ENCODE measurements around the gene WTAP. TPM values are rescaled to one million over a fixed set of nuclear protein-coding genes. Genes with fewer than 3 reads are reported as not detected.

Gene WTAP
- total and polyA plus RNA-seq, 12 donors: 56.8 to 162 (median 98.5) TPM

- Histone ChIP-seq H3K27me3 (no peaks in the 10 kb centered on the region), H3K4me3 (no peak overlapping the region), H3K27ac (peak overlapping the region in 4 of 5 donors; percentile 90 to 97 (median 92)), H3K36me3 (replicated peaks in 1 of 2) (no peaks in the 10 kb centered on the region), H3K9me3 (replicated peaks in 1 of 3) (no peaks in the 10 kb centered on the region), H3K4me1 (replicated peaks in 1 of 2) (peaks cover 7 to 27% of the 10 kb centered on the region in 2 donors)
- WGBS, 4 donors: 72 to 83% (median 75%) methylated on average over 3 of the region's 3 CpGs
- peak in 1 of 7 donors; percentile 45 for DNase-seq
- no peak for TF ChIP-seq POLR2A (IDR thresholded peaks at IDR 0.05)
- no peak for TF ChIP-seq CTCF (IDR thresholded peaks at IDR 0.05)
- intact Hi-C loops (cut with DNase I): no loop called here
Observed at GRCh38 chr6:159715166-159715565, 12.1 kb upstream of the WTAP start.

GRCh38 chr6:159715605-159716004 is 11.7 kb upstream of the WTAP start:
- Histone ChIP-seq H3K36me3 (replicated peaks in 1 of 2) (no peaks in the 10 kb centered on the region), H3K27me3 (no peaks in the 10 kb centered on the region), H3K9me3 (replicated peaks in 1 of 3) (no peaks in the 10 kb centered on the region), H3K27ac (peak overlapping the region; percentile 90 to 97 (median 92)), H3K4me3 (no peak overlapping the region), H3K4me1 (replicated peaks in 1 of 2) (peaks cover 7 to 27% of the 10 kb centered on the region in 2 donors)
- TF ChIP-seq POLR2A (IDR thresholded peaks at IDR 0.05) (no peak), CTCF (IDR thresholded peaks at IDR 0.05) (no peak)
- 94 to 100% (median 97%) methylated on average over 3 of the region's 3 CpGs for WGBS, 4 donors
- DNase-seq: no peak
- intact Hi-C loops (cut with DNase I): no loop called here

GRCh38 chr6:159716247-159717096 is 10.8 kb upstream of the WTAP start:
- intact Hi-C loops (cut with DNase I): no loop called here
- Histone ChIP-seq H3K27ac (peak overlapping the region; percentile 90 to 97 (median 92)), H3K36me3 (replicated peaks in 1 of 2) (no peaks in the 10 kb centered on the region), H3K4me1 (replicated peaks in 1 of 2) (peaks cover 7 to 27% of the 10 kb centered on the region in 2 donors), H3K9me3 (replicated peaks in 1 of 3) (no peaks in the 10 kb centered on the region), H3K4me3 (peak overlapping the region in 1 of 4 donors; percentile 35), H3K27me3 (no peaks in the 10 kb centered on the region)
- peak; percentile 65 to 90 (median 85) for DNase-seq
- 14 to 28% (median 24%) methylated on average over 5 of the region's 5 CpGs for whole genome bisulfite sequencing, 4 donors
- TF ChIP-seq POLR2A (IDR thresholded peaks at IDR 0.05): peak in 1 of 2 donors; percentile 27
- no peak for TF ChIP-seq CTCF (IDR thresholded peaks at IDR 0.05)

- Histone ChIP-seq H3K4me3 (no peak overlapping the region), H3K27ac (peak overlapping the region in 2 of 5 donors; percentile 7 to 23), H3K27me3 (no peaks in the 10 kb centered on the region), H3K9me3 (replicated peaks in 1 of 3) (no peaks in the 10 kb centered on the region), H3K4me1 (replicated peaks in 1 of 2) (peaks cover 7 to 27% of the 10 kb centered on the region in 2 donors), H3K36me3 (replicated peaks in 1 of 2) (no peaks in the 10 kb centered on the region)
- intact Hi-C loops (cut with DNase I): no loop called here
- 63 to 91% (median 78%) methylated on average over 3 of the region's 3 CpGs for WGBS, 4 donors
- DNase-seq: no peak
- TF ChIP-seq CTCF (IDR thresholded peaks at IDR 0.05) (no peak), POLR2A (IDR thresholded peaks at IDR 0.05) (no peak)
Observed at GRCh38 chr6:159718634-159719033, 8.7 kb upstream of the WTAP start.
